MM.1S (cell line): ENCODE data around the gene ANGEL2.

Experiments
- CTCF ChIP-seq: fragments of 300-600 bp; sonication (generic); IDR thresholded peaks from 2 replicates; pipeline ENCODE4 v1.5.1; 2016; ENCODE audit warnings: antibody characterized with exemption, low read length, mixed read lengths
- EZH2phosphoT487 ChIP-seq: fragments of 300-600 bp; sonication (generic); IDR thresholded peaks from 2 replicates; pipeline ENCODE4 v1.6.1; 2018; ENCODE audit warnings: antibody characterized with exemption, low read length

- TF ChIP-seq CTCF (no peak), EZH2phosphoT487 (no peak)
These were observed 41.8 kb upstream of the ANGEL2 start for GRCh38 chr1:213057264-213058059.
